Lower lobe of right lung (tissue), 2 donors: ENCODE results near the gene COG3. TPM values are rescaled to one million over a fixed set of nuclear protein-coding genes. Genes with fewer than 3 reads are reported as not detected.

ENCODE experiments used
- ATAC-seq, 2 donors: fragments of 200-7000 bp; cut with Tn5 transposase; one replicate each; pipeline ENCODE4 v1.9.1; 2020 to 2022; ENCODE audit warnings: mild to moderate bottlenecking in 2 of 2, moderate library complexity in 2 of 2
- DNase-seq: peaks from one replicate; pipeline ENCODE4 v3.0.0-alpha.2; 2020
- H3K27ac ChIP-seq: fragments of 200-600 bp; one replicate; pipeline ENCODE4 v1.8.0; 2022
- H3K27me3 ChIP-seq: fragments of 200-600 bp; one replicate; pipeline ENCODE4 v1.8.0; 2022; ENCODE audit warnings: low read depth
- H3K36me3 ChIP-seq: fragments of 200-600 bp; one replicate; pipeline ENCODE4 v1.8.0; 2022; ENCODE audit warnings: mild to moderate bottlenecking
- H3K4me1 ChIP-seq: fragments of 200-600 bp; one replicate; pipeline ENCODE4 v1.8.0; 2022
- H3K4me3 ChIP-seq: fragments of 200-600 bp; one replicate; pipeline ENCODE4 v1.8.0; 2022; ENCODE audit warnings: mild to moderate bottlenecking
- H3K9me3 ChIP-seq: fragments of 200-600 bp; one replicate; pipeline ENCODE4 v1.8.0; 2022
- intact Hi-C: fragments of 100-400 bp; cut with DNase I; formaldehyde crosslinking; loops from one replicate; pipeline ENCODE4 v1.11.0; 2022
- total RNA-seq: library from RNA; stranded (reverse); fragmentation: NEBNext Ultra II Directional; extraction: Animal tissue kit (Norgen Biotek cat#: 25700); gene quantifications from one replicate; pipeline ENCODE4 v1.2.1, GENCODE V29; 2021
- TF ChIP-seq, protein P1 (sequence below): fragments of 200-600 bp; IDR thresholded peaks from one replicate; pipeline ENCODE4 v1.8.0; 2022; ENCODE audit warnings: antibody characterized with exemption, mild to moderate bottlenecking
- donor health status: DM: no; HTN: yes; CAD: no; lungs with severe emphysema.

Gene COG3
- total RNA-seq, 1 donor from 2014 or later: 21.9 TPM

DNA sequence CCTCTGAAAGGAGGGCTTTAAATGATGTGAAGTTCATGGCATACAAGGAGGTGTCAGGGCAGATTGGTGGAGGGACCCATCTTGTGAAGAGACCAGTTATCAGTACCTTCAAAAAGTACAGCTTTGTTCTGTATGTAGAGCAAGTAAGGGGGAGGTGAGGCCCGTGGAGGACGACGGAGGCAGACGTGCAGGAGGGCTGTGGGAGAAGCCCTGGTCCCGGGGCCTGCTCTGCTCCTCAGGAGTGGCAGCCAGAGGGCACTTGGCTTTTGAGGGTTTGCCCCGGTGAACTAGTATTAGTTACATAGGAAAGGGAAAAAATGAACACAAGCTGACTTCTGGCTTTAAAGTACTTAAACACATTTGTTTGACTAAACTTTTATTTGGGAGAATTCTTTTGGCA, 42.1 kb downstream of the COG3 start:
- Histone ChIP-seq H3K36me3 (peaks cover 95% of the 10 kb centered on the region), H3K4me3 (no peak overlapping the region), H3K27ac (no peak overlapping the region), H3K4me1 (no peaks in the 10 kb centered on the region), H3K27me3 (no peaks in the 10 kb centered on the region), H3K9me3 (no peaks in the 10 kb centered on the region)
- ATAC-seq (no peak), DNase-seq (no peak)
- TF ChIP-seq, protein P1, sequence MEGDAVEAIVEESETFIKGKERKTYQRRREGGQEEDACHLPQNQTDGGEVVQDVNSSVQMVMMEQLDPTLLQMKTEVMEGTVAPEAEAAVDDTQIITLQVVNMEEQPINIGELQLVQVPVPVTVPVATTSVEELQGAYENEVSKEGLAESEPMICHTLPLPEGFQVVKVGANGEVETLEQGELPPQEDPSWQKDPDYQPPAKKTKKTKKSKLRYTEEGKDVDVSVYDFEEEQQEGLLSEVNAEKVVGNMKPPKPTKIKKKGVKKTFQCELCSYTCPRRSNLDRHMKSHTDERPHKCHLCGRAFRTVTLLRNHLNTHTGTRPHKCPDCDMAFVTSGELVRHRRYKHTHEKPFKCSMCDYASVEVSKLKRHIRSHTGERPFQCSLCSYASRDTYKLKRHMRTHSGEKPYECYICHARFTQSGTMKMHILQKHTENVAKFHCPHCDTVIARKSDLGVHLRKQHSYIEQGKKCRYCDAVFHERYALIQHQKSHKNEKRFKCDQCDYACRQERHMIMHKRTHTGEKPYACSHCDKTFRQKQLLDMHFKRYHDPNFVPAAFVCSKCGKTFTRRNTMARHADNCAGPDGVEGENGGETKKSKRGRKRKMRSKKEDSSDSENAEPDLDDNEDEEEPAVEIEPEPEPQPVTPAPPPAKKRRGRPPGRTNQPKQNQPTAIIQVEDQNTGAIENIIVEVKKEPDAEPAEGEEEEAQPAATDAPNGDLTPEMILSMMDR: no peak
- intact Hi-C loops: no loop called here

DNA sequence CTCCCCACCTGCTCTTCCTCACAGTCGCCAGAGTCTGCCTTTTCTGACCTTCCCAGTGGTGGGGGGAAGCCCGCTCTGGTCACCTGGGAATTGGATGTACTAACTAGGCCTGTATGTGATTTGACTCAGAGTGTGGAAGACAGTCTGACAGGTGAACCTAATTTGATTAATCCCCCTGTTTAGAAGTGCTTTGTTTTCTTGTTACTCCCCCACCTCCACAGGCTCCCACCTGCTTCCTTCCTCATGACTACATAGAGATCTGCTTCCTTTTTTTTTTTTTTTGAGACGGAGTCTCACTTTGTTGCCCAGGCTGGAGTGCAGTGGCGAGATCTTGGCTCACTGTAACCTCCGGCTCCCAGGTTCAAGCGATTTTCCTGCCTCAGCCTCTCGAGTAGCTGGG, 44.0 kb downstream of the COG3 start:
- DNase-seq: no peak
- intact Hi-C loops: no loop called here
- no peak overlapping the region for H3K4me3 ChIP-seq
- no peak overlapping the region for H3K27ac ChIP-seq
- H3K36me3 ChIP-seq: peaks cover 90% of the 10 kb centered on the region
- no peaks in the 10 kb centered on the region for H3K4me1 ChIP-seq
- TF ChIP-seq, protein P1: no peak
- ATAC-seq: no peak
- H3K9me3 ChIP-seq: no peaks in the 10 kb centered on the region
- no peaks in the 10 kb centered on the region for H3K27me3 ChIP-seq

DNA sequence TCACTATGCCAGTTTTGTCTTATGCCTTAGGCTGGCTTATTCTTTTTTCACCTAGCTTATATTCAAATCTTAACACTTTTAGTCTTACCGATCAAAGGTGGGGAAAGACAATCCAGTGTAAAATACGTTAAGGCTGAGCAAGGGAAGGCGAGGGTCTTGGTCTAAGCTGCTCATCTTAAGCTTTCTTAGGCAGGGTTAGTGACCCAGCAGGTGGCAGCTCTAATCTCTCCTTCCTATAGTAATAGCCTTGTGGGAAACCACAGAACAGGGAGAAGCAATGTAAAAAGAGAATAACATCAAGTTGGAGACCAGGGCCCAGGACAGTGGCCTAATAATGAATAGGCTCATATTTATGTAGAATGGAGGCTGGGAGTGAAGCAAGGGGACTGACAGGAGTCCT, 45.9 kb downstream of the COG3 start:
- no peak for DNase-seq
- no peak overlapping the region for H3K27ac ChIP-seq
- peak in 1 of 2 donors; percentile 14 for ATAC-seq
- no peak overlapping the region for H3K4me3 ChIP-seq
- H3K36me3 ChIP-seq: peaks cover 90% of the 10 kb centered on the region
- no peaks in the 10 kb centered on the region for H3K9me3 ChIP-seq
- intact Hi-C loops: no loop called here
- no peaks in the 10 kb centered on the region for H3K27me3 ChIP-seq
- TF ChIP-seq, protein P1: no peak
- no peaks in the 10 kb centered on the region for H3K4me1 ChIP-seq

DNA sequence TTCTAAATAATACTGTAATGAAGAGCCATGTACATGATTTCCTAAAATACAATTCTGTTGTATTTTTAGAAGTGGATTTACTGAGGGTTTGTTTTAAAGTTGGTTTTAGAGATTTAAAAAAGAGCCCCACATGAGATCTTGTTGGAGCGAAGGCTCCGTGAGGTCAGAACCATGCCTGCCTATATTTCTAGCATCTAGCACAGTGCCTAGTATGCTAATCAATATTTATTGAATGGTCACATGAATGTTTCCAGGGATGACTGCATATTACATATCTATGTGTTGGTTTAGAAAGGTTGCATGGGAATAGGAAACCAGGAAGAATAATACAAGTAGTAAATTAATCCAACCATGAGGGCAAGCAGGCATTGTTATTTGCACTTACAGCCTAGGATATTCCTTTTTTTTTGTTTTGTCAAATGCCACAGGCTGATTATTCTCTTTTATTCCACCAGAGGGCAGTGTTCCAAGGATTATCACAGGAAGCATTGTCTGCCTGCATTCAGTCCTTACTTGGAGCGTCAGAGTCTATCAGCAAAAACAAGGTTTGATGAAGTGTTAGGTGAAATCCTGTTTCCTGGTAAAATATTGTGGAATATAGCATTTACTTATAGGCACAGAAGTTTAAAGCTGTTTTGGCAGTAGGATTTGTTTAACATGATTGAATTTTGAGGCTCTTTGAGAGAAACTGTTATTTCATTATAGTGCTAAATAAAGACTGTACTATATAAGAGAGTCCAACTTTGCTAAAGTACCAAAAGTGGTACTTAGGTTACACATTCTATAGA, 46.8 kb downstream of the COG3 start:
- TF ChIP-seq, protein P1: peak; percentile 91
- intact Hi-C loops: no loop called here
- Histone ChIP-seq H3K4me3 (no peak overlapping the region), H3K9me3 (no peaks in the 10 kb centered on the region), H3K27me3 (no peaks in the 10 kb centered on the region), H3K27ac (no peak overlapping the region), H3K36me3 (peaks cover 90% of the 10 kb centered on the region), H3K4me1 (no peaks in the 10 kb centered on the region)
- no peak for DNase-seq
- peak; percentile 79 to 82 for ATAC-seq

DNA sequence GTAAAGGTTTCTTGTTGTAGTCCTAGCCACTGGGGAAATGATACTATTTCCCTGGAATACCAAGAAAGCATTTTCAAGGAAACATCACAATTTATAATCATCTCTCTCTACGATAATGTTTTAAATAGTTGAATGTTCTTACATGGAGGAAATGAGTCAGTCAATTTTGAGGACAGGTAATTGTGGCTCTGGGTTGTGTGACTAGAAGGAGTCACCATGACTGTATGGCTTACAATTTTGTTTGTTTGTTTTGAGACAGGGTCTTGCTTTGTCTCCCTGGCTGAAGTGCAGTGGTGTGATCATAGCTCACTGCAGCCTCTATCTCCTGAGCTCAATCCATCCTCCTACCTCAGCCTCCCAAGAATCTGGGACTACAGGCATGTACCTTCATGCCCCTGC, 47.4 kb downstream of the COG3 start:
- TF ChIP-seq, protein P1: no peak
- Histone ChIP-seq H3K27ac (no peak overlapping the region), H3K4me3 (no peak overlapping the region), H3K27me3 (no peaks in the 10 kb centered on the region), H3K9me3 (no peaks in the 10 kb centered on the region), H3K36me3 (peaks cover 90% of the 10 kb centered on the region), H3K4me1 (no peaks in the 10 kb centered on the region)
- ATAC-seq (no peak), DNase-seq (no peak)
- intact Hi-C loops: no loop called here
